NCI-H526 (cell line): ENCODE data around the gene POMGNT1.

Experiments used
- DNase-seq, 2 experiments: peaks; one replicate each; lab custom pipeline; 2025; lab: John Stamatoyannopoulos, UW

The POMGNT1 gene

GRCh38 chr1:46157916-46158311, 40.3 kb downstream of the POMGNT1 start:
- DNase-seq = no peak

GRCh38 chr1:46153732-46154131, 44.5 kb downstream of the POMGNT1 start:
- no peak for DNase-seq

GRCh38 chr1:46153228-46153627, 45.0 kb downstream of the POMGNT1 start:
- DNase-seq = no peak

- DNase-seq = no peak
Measured at GRCh38 chr1:46152016-46152415, 46.2 kb downstream of the POMGNT1 start.

- DNase-seq = no peak
Measured at GRCh38 chr1:46150085-46150484, 48.1 kb downstream of the POMGNT1 start.

- no peak for DNase-seq
Measured at GRCh38 chr1:46148318-46148717, 49.9 kb downstream of the POMGNT1 start.
